GM18499 (cell line): ENCODE data around the gene ZNF653.
"Not testable (repeated sequence)": the region's sequence is repeated elsewhere in the genome, so short reads cannot be mapped to it uniquely, and the experiment has no call there.

Source experiments
- ATAC-seq: cut with Tn5 transposase; IDR thresholded peaks from one replicate; pipeline ENCODE4 v1.9.1; 2021; ENCODE audit warnings: moderate number of reproducible peaks; ENCODE audit not compliant: insufficient read depth, unreplicated experiment

The ZNF653 gene

DNA sequence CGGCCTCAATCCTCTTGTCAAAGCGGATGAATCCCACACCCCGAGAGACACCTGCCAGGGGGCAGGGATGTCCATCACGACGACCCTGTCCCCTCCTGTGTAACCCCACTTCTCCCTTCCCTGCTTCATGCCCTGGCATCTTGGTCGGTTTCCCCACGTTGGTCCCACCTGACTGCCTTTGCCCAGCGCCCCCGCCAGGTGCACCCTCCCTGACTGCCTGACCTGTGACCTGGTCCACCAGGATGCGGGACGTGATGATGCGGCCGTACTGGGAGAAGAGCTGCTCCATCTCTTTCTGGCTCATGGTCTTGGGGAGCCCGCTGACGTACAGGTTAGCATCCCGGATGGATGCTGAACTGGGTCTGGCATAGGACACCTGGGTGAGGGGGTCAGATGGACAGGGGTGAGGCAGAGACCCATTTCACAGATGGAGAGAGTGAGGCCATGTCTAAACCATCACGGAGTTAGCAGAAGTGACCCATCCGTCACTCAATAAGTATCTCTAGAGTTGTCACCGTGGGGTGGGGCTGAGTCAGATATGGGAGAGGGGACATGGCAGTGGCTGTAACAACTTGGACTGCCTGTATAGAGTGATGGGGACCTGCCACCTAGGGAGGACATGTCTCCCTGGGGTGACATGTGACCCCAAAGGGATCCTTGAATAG is 47.3 kb downstream of the ZNF653 start:
- no peak for ATAC-seq

DNA sequence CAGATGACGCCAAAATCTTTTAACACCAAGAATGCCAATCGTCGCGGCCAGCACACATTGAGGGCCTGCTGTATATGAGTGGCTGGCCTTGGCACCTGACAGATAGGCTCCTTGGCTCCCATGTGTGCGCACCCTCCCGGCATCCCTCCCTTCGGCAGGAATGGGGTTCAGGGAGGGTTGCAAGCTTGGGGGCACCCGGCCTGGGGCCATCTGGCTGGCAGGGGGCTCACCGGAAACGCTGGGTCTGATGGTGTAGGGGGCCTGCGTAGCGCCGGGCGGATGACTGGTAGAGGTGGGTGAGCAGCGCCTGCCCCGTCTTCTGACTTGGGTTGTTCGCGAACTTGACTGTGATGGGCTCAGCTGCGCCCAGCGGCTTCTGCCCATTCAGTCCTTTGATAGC is 47.8 kb downstream of the ZNF653 start:
- ATAC-seq = no peak

DNA sequence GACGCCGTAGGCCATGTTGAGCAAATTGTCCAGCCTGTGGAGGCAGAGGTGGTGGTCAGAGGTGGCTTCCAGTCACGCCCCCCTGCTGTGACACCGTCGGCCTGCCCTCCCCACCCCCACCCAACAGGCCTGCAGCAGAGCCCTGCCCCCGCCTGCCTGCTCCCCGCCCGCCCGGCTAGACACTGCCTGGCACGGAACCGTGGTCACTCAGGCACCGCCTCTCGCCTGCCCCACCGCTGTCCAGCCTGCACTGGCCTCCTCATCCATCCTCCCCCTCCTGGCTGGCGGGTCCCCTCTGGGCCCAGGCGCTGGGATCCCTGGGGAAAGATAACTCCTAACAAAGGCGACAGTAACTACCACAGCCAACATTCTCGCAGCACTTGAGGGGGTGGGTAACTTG is 48.5 kb downstream of the ZNF653 start:
- no peak for ATAC-seq

DNA sequence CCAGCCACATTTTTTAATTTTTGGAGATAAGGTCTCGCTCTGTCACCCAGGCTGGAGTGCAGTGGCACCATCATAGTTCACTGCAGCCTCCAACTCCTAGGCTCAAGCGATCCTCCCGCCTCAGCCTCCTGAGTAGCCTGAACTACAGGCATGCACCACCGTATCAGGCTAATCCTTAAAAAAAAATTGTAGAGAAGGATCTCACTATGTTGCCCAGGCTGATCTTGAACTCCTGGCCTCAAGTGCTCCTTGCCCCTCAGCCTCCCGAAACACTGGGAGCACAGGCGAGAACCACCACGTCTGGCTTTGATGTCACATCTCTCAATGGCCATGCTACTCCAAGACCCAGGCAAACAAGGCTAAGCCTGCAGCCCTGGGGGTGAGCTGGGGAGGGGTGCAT is 49.0 kb downstream of the ZNF653 start:
- no peak for ATAC-seq

DNA sequence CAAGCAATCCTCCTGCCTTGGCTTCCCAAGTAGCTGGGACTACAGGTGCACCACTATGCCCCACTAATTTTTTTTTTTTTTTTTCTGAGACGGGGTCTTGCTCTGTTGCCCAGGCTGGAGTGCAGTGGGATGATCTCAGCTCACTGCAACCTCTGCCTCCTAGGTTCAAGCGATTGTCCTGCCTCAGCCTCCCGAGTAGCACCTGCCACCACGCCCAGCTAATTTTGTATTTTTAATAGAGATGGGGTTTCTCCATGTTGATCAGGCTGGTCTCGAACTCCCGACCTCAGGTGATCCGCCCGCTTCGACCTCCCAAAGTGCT is 50.4 kb downstream of the ZNF653 start:
- not testable (repeated sequence) for ATAC-seq

DNA sequence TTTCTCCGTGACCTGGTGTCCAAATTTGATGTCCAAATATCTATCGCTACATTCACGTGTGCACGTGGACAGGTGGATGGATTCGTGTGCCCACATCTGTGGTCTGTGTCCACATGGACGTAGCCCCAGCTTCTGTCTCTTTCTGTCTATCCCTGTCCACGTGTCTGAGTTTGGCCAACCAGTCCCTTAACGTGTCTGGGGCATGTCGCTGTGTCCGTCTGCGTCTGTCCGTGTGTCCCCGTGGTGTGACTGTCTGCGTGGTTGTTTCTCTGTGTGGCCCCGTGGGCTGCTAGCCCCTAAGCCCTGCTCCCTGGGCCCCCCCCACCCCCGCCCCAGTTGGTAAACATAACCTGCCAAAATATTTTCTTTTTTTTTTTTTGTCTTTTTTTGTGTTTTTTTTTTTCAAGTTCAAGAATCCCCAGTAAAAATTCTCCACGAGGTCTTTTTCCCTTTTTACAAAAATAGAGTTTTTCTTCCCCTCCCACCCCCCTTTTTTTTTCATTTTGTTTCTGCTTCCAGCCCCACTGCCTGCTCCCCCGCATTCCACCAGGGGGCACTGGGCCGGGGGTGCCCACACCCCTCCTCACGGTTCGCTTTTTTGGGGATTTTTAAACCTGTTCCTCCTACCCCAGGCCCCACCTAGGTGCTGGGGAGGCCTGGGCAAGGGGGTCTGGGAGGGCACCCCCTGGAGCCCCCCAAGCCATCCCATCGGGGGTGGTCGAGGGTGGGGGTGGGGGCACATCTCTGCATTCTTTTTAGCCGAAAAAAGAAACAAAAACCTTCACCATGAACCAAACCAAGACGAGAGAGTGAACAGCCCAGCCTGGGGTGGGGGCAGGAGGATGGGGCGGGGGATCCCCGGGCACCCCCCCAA is 51.9 kb downstream of the ZNF653 start:
- ATAC-seq = no peak

DNA sequence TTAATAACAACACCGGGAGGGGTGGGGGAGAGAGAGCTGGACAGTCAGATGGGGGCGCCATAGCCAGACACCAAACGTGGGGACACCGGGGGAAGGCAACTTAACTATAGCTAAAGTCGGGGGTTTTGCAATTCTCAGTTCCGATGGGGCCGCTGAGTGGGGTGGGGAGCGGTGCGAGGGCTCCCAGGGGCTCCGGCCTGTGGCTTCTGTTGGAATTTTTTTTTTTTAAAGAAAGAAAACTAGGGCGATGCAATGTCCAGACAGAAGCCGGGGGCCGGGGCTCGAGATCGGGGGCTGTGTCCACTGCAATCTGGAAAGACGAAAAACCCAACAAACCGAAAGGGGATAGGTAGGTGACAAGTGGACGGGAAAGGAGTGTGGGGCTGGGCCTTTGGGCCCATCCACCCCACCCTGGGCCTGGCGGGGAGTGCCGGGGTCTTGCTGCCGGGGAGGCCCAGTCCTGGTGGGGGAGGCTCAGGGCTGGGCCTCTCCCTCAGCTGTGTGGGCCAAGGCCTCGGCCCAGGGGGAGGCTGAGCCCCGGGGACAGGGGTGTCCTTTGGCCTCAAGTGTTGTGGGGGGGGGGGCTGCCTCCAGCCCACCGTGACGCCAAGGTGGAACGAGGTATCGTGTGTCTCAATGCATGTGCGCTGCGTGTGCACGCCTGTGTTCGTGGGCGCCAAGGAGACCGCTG is 52.9 kb downstream of the ZNF653 start:
- ATAC-seq = no peak

DNA sequence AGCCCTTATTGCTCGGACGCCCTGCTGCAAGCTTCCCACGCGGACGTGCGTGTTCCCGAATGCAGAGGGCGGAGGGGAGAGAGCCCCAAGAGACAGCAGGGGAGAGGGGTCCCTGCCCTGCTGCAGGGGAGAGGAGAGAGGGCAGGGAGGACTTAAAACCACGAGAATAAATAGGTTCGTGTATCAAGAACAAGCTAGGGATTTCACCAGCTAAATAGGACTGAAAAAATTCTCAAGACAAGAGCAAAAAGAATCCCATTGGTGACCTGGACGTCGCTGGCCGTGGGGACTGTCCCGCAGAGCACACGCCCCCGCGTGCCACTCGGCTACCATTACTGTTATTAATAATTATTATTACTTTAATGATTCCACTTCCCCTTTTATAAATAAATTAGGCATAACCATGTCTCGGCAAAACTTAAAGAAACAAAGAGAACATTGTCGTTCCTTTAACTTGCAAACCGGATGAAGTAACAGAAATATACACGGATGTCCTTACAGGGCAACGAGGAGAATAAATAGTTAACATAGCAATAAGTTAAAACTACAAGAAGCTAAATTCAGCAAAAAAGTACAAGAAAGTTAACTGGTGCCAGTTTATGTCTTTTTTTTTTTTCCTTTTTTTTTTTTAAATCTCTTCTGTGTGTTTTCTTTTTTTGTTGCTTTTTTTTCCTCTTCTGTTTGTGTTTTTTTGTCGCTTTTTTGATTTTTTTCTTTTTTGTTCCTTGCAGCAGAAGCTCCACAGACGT is 53.6 kb downstream of the ZNF653 start:
- ATAC-seq = no peak

DNA sequence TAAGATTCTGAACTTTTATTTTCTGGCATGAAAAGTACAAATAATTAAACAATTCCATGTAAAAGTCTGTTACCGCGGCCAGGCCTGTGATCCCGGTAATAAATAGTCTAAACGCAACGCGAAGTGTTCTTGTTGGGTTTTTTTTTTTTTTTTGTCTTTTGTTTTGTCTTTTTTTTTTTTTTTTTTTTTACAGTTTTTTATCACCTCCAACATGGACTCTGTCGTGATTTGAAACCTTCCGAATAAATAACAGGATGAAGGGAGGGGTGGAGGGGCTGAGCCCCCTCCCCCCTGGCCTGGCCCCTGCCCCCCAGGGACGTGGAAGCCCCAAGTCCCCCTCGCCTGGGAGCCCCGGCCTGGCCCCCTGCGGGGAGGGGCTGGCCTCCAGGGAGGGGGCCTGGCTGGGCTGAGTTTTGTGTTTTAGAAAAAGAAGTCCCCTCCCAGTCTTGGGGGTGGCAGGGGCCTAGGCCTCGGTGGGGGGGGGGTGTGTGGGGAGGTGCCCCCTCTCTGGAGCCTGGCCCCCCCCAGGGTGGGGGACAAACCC is 54.2 kb downstream of the ZNF653 start:
- ATAC-seq = no peak

DNA sequence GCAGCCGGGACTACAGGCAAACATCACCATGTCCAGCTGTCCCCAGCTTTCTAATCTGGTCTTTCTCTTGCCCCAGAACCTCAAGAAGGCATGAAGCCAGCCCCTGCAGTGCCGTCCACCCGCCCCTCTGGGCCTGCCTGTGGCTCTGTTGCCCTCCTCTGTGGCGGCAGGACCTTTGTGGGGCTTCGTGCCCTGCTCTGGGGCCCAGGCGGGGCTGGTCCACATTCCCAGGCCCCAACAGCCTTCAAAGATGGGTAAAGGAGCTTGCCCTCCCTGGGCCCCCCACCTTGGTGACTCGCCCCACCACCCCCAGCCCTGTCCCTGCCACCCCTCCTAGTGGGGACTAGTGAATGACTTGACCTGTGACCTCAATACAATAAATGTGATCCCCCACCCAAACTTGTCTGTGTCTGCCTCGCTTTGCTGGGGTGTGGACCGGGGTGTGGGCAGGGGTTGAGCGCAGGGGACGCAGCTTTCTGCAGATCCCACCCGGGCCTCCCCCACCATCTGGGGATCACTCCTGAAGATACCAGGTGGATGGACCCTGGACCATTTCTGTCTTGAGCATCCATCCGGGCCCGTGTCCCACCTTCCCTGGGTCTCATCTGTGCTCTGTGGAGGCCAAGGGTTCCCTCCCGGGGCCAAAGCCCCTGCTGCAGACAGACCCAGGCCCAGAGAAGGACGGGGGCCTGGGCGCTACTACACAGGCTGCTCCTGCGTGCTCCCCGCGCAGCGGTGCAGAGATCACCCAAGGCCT is 54.9 kb downstream of the ZNF653 start:
- ATAC-seq = no peak

DNA sequence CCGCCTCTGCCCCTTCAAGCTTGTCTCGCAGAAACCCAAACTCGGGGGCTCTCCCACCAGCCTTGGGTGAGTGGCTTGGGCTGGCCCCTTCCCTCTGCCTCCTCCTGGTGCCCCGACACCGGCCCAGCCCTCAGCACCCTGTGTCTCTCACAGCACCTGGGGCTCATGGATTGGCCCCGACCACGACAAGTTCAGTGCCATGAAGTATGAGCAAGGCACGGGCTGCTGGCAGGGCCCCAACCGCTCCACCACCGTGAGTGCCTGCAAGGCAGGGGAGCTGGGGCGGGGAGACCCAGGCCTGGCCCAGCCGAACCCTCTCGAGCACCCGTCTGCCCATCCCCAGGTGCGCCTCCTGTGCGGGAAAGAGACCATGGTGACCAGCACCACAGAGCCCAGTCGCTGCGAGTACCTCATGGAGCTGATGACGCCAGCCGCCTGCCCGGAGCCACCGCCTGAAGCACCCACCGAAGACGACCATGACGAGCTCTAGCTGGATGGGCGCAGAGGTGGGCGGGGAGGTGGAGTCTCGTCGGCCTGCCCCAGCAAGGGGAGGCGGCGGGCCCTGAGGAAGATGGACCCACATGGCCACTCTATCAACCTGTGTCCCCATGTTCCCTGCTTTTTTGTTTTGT is 56.6 kb downstream of the ZNF653 start:
- ATAC-seq = no peak

DNA sequence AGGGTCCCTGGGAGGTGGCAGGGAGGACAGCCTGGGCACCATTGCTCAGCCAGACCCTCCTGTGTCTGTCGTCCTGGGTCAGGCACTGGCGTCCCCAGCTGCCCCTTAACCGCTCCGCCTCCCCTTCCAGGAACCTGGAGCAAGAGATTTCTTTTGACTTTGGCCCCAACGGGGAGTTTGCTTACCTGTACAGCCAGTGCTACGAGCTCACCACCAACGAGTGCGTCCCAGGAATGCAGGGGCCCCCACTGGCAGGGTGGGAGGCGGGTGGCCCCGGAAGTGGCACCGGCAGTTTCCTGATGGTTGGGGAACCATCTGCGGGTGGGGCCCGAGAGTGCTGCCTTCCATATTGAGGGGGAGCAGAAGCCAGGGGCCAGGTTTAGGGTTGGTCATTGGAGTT is 57.2 kb downstream of the ZNF653 start:
- no peak for ATAC-seq

DNA sequence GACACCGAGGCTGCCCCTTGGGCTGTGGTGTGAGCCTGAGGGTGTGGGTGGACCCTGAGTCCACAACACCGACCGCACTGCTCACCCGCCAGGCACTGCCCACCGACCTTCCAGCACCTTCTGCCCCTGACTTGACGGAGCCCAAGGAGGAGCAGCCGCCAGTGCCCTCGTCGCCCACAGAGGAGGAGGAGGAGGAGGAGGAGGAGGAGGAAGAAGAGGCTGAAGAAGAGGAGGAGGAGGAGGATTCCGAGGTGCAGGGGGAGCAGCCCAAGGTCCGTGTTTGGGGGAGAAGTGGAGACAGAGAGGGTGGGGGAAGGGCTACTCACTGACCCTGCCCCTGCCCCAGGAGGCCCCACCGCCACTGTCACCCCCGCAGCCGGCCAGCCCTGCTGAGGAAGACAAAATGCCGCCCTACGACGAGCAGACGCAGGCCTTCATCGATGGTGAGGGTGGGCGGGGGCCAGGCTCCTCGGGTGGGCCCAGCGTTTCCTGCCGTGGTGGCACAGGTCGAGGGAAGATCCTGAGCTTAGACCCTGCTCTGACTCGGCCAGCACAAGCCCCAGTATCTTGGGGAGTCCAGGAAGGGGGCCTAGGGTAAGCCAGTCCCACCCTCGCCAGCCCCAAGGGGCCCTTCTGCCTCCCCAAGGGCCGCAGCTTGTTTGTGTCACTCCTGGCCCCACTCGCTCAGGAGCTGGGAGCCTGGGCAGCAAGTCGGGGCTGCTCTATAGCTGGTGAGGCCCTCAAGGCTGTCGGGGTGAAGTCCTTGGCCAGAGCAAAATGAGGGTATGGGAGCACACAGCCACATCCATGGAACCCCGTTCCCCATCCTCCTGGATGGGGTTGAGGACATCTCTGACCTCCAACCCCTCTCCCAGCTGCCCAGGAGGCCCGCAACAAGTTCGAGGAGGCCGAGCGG is 58.0 kb downstream of the ZNF653 start:
- ATAC-seq = no peak

DNA sequence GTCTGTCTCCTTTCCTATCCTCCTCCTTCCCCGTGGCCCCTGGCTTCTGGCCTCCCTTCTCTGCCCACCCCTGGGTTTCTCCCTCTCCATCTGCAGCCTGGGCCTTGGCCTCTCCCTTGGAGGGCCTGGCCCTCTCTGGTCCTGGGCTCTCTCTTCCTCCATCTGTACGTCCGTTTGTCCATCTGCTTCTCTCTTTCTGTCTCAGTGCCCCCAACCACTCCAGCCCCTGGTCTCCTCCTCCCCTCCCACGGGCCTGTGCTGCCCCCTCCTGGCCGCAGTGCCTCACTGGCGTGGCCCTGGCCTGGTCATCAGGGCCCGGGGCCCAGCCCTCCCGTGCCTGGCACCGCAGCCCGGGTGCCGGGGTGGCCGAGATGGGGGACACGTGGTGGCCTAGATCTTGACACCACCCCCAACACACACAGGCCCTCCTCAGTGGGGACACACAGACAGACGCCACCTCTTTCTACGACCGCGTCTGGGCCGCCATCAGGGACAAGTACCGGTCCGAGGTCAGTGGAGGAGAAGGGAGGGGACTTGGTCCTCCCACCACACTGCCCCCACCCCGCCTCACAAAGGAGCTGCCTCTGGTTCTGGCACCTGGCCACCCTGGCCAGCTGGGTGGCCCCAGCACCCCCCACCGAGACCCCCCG is 58.9 kb downstream of the ZNF653 start:
- ATAC-seq = no peak

DNA sequence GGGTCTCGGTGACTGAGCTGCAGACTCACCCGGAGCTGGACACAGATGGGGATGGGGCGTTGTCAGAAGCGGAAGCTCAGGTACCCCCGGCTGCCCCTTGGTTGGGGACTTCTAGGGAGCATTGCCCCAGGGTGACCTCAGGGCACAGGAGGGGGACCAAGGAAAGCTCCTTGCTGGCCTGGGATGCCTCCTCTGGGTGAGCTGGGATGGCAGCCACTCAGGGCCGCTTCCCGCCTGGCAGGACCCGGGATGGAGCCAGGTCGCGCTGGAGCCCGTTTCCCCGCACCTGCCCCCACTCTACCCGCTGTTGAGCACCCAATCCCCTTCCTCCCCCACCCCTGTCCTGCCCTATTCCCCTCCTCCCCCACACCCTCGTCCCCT is 59.4 kb downstream of the ZNF653 start:
- ATAC-seq = no peak

DNA sequence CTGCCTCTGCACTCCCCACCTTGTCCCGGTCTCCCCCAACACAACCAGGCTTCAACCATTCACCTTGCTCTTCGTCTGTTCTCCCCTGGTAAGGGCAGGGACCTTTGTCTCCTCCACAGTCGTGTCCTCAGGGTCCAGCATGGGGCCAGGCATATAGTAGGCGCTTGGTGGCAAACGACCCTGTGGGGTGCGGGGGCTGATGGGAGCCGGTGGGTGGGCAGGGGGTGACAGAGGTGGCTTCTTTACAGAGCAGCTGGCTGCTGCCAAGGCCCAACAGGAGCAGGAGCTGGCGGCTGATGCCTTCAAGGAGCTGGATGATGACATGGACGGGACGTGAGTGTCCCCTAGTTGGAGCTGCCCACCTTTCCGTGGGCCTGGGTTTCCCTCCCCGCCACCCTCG is 60.5 kb downstream of the ZNF653 start:
- no peak for ATAC-seq

DNA sequence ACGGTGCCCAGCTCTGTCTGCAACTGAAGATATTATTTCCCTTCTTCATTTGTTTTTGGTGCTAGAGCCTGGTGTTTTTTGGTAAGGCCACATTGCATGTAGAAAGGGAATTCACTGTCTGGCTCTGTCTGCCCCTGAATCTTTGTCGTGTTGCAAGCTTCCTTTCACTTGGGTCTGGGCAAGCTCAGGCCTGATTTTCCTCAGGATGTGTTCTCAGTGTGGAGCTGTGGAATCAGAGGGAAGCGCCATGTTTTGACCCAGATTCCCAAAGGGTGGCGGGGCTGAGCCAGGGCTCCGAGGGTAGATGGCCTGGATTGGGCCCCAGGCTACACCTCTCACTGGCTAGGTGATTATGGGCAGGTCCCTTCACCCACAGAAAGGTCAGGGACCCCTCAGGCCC is 61.6 kb downstream of the ZNF653 start:
- no peak for ATAC-seq

DNA sequence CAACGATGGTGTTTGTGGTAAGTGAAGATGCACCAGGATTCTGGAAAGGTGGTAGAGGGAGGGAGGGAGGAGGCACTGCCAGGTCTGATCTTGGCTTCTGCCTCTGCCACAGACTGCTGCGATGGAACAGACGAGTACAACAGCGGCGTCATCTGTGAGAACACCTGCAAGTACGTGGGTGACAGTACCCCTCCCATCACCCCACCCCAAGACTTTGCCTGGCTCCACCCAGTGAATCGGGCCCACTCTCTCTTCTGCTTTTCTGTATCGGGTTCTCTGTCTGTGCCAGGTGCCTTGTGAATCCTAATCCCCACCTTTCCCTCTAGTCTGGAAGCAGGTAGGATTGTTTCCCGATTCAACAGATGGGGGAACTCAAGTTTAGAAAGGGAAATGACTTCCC is 67.7 kb downstream of the ZNF653 start:
- ATAC-seq = no peak
